HG03457 (cell line): ENCODE results near the gene FNDC8.
"Not testable (repeated sequence)": the region's sequence is repeated elsewhere in the genome, so short reads cannot be mapped to it uniquely, and the experiment has no call there.

Experiments used
- ATAC-seq: cut with Tn5 transposase; IDR thresholded peaks from one replicate; pipeline ENCODE4 v1.9.1; 2021; ENCODE audit warnings: moderate number of reproducible peaks; ENCODE audit not compliant: unreplicated experiment

Gene FNDC8

GRCh38 chr17:35094902-35095301 lies 26.5 kb upstream of the FNDC8 start:
- ATAC-seq = no peak

DNA sequence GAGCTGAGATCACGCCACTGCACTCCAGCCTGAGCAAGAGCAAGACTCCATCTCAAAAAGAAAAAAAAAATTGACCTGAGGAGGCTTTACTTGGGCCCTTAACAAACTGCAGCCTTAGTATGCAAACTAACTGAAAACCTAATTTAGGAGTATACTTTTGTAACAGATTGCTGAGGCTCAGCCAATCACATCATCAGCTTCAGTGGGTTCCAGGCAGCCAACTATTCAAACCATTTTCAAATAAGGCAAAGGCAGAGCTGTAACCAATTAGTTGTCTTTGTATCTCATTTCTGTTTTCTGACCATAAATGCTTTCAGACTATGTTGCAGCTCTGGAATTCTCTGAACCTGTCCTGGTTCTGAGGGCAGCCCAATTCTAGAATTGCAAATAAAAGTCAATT lies 25.7 kb upstream of the FNDC8 start:
- no peak for ATAC-seq

- ATAC-seq = no peak
Measured at GRCh38 chr17:35097776-35098175, 23.6 kb upstream of the FNDC8 start.

GRCh38 chr17:35099908-35100307 lies 21.5 kb upstream of the FNDC8 start:
- ATAC-seq = no peak

GRCh38 chr17:35101036-35101435 lies 20.4 kb upstream of the FNDC8 start:
- ATAC-seq = no peak

DNA sequence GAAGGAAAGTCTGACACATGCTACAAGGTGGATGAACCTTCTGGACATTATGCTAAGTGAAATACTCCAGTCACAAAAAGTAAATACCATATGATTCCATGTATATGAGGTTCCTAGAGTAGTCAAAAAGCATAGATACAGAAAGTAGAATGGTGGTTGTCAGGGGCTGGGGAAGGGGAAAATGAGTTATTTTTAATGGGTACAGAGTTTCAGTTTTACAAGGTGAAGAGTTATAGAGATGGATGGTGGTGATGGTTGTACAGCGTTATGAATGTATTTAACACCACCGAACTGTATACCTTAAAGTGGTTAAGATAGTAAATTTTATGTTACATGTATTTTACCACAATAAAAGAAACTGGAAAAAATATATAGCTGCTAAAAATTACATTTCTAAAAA lies 19.7 kb upstream of the FNDC8 start:
- ATAC-seq = no peak

- no peak for ATAC-seq
Measured at GRCh38 chr17:35103271-35103670, 18.1 kb upstream of the FNDC8 start.

- no peak for ATAC-seq
Measured at GRCh38 chr17:35104844-35105450, 16.5 kb upstream of the FNDC8 start.

GRCh38 chr17:35110791-35111190 lies 10.6 kb upstream of the FNDC8 start:
- ATAC-seq = not testable (repeated sequence)

DNA sequence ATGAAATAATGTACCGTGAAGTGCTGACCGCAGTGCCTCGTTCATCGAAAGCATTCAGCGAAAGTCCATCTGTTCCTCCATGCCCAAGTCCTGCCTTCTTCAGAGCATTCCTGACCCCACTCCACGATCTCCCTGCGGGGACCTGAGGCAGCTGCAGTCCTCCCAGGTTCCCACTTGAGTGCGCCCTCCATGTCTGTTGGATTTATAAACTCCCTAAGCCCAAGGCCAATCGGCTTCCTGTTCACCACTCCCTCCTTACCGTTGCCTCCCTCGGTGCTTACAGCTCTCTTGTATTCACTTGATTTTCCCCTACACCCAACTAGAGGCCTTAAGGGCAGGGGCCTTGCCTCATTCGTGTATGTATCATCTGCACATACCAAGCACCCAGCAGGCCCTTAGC lies 4.6 kb upstream of the FNDC8 start:
- no peak for ATAC-seq

DNA sequence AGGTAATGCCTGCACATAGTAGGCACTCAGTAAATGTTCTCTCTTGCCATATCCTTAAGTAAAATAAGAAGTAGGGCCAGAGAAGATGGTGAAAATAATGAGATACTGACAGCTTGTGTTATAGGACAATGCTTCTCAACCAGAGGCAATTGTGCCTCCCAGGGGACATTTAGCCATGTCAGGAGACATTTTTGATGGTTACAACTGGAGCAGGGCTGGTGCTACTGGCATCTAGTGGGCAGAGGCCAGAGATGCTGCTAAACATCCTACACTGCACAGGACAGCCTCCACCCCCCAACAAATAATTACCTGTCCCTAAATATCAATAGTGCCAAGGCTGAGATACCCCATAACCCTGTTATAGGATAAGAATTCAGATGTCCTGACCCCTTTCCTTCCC lies 3.4 kb upstream of the FNDC8 start:
- no peak for ATAC-seq

DNA sequence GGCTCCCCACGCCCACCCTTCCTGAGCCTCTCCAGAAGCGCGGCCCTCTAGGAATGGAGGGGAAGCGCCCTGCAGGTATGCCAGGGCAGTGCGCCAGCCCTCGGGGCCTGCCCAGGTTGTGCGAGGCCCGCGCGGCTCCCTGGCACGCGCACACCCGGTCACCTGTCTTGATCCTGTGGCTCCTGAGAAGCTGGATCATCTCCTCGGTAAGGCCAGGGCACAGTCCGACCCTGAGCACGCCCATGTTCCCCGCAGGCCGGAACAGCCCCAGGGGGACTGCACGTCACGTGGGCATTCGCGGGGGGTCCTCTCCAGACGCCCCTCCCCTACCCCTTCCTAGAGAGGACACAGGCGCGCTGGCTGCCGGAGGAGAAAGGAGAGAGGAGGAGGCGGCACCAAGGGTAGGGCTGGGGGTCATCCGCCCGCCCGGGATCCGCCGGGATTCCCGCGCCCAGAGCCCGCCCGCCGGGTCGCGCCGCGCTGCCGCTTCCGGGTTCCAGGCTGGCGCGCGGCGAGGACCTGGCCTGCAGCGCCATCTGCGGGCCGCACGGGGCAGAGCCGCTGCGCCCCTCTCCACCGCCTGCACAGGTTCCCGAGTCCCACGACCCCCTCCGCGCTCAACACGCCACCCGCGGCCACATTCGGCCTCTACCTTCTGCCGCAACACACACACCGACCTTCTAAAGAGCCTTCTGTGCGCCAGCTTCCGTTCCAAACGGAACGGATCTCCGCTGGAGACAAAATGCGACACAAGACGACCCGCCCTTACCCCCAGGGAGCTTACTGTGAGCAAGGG lies 1.8 kb upstream of the FNDC8 start, which contains the start of gene RAD51D:
Gene RAD51D (minus strand): TSS at position 491 of the 796 bp plus-strand sequence. CDS start 247 bp downstream, at position 244.
- peak; percentile 77 for ATAC-seq

- ATAC-seq = no peak
Measured at GRCh38 chr17:35127751-35128514, 6.5 kb downstream of the FNDC8 start.

DNA sequence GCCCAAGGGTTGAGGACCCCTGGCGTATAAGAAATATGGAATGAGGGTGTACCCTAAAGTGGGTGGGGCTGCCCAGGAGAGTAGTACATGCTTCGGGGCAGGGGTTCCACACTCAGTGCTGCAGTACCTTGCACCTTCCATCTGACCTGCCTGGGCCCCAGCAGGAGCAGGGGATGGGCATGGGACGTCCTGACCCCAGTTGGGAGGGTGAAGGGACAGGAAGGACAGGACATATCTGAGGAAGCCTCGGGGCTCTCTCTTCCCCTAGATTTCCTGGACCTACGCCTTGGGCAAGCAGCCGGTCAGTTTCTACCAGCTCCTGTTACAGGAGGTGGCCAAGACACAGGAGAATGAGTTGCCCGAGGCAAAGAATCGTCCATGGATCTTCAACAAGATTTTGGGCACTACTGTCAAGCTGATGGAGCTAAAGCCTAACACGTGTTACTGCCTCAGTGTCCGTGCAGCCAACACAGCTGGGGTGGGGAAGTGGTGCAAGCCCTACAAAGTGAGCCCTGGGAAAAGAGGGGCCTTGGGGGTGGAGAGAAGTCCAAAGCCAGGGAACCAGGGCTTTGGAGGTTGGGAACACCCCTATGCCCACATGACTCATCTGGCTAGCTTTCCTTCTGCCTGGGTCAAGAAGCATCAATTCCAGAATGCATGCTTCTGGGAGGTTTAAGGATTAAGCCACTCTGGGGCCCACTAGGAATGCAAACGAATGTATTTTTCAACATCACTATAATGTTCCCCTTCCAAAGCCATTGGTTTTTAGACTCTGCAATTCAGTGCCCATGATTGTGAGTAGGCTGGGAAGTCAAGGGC lies 7.9 kb downstream of the FNDC8 start:
- ATAC-seq = no peak

GRCh38 chr17:35129973-35130351 lies 8.5 kb downstream of the FNDC8 start:
- ATAC-seq = no peak

- no peak for ATAC-seq
Measured at GRCh38 chr17:35130392-35130791, 9.0 kb downstream of the FNDC8 start.

GRCh38 chr17:35132099-35132498 lies 10.7 kb downstream of the FNDC8 start:
- no peak for ATAC-seq

DNA sequence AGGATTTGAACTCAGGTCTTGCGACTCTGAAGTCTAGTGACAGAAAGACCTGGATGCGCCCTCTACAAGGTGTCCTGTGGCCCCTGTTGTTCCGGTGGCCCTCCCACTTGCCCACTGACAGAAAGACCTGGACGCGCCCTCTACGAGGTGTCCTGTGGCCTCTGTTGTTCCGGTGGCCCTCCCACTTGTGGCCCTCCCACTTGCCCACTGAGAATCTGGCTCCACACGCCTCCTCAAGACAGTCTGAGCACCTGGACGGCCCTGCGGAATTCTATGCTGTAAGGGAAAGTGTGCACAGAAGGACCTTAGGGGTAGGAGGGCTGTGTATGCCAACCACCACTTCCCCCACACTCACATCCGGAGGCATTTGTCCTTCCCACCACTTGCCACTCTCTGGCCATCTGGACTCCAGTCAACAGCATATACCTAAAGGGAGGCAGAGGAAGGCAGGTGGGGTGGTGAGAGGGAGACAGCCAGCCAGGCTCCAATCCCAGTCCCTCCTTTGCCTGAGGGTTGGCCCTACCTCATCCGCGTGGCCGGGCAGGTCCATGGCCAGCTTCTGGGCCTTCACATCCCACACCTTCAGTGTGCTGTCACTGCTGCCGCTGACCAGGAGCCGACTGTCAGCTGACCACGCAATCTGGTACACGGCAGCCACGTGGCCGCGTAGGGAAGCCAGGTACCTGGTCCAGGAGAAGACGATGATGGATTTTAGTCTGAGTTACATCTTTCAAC lies 11.6 kb downstream of the FNDC8 start:
- ATAC-seq = no peak

GRCh38 chr17:35135322-35135721 lies 13.9 kb downstream of the FNDC8 start:
- no peak for ATAC-seq

GRCh38 chr17:35138218-35138617 lies 16.8 kb downstream of the FNDC8 start:
- ATAC-seq = no peak
